Common myeloid progenitor, CD34-positive (primary cell): ENCODE data around the gene SLC16A8.

ENCODE experiments used
- CTCF ChIA-PET: fragments of 350-600 bp; sonication (Branson Sonifier 250); formaldehyde crosslinking; loops from one replicate; lab custom pipeline; 2021; ENCODE audit warnings: antibody characterized with exemption; lab: Charles Lee
- POLR2A ChIA-PET: fragments of 350-600 bp; sonication (Branson Sonifier 250); formaldehyde crosslinking; loops from one replicate; lab custom pipeline; 2021; ENCODE audit warnings: antibody characterized with exemption; lab: Charles Lee
- DNase-seq, 3 donors: peaks; one replicate each; pipeline versions ENCODE4 v3.0.0 to v3.0.0-alpha.2; 2013
- H3K27ac ChIP-seq, 2 experiments: 1 replicate in 1 of 2; 2 replicates in 1 of 2; pipeline ENCODE4 v1.7.0; 2013; ENCODE audit warnings: inconsistent platforms in 2 of 2, low read length in 2 of 2, mild to moderate bottlenecking in 2 of 2, low read depth in 1 of 2, moderate library complexity in 1 of 2; ENCODE audit not compliant: severe bottlenecking in 2 of 2, insufficient read depth in 1 of 2, poor library complexity in 1 of 2
- H3K27me3 ChIP-seq, 5 experiments: replicated peaks in 2 of 5; 1 replicate in 3 of 5; 2 replicates in 2 of 5; pipeline versions ENCODE4 v1.6.1 to v1.7.0; 2013; ENCODE audit warnings: low read length in 4 of 5, mild to moderate bottlenecking in 2 of 5, moderate library complexity in 2 of 5, inconsistent platforms in 1 of 5; ENCODE audit not compliant: insufficient read depth in 5 of 5, control insufficient read depth in 4 of 5
- H3K36me3 ChIP-seq, 4 experiments: 1 replicate in 2 of 4; 2 replicates in 2 of 4; pipeline versions ENCODE4 v1.6.1 to v1.7.0; 2013; ENCODE audit warnings: low read length in 3 of 4, control low read depth in 1 of 4, mild to moderate bottlenecking in 1 of 4; ENCODE audit not compliant: control insufficient read depth in 4 of 4, insufficient read depth in 4 of 4
- H3K4me1 ChIP-seq, 4 experiments: 1 replicate in 3 of 4; 2 replicates in 1 of 4; pipeline versions ENCODE4 v1.6.1 to v1.7.1; 2013; ENCODE audit warnings: low read length in 3 of 4, mild to moderate bottlenecking in 3 of 4, control low read depth in 1 of 4, inconsistent platforms in 1 of 4, moderate library complexity in 1 of 4; ENCODE audit not compliant: control insufficient read depth in 4 of 4, insufficient read depth in 4 of 4; ENCODE audit errors: control extremely low read depth in 1 of 4
- H3K4me3 ChIP-seq, 7 experiments: 1 replicate in 4 of 7; 2 replicates in 3 of 7; pipeline versions ENCODE4 v1.5.1 to v1.7.0; 2013; ENCODE audit warnings: mild to moderate bottlenecking in 7 of 7, low read length in 6 of 7, moderate library complexity in 6 of 7, inconsistent platforms in 2 of 7, low read depth in 2 of 7, control low read depth in 1 of 7; ENCODE audit not compliant: insufficient read depth in 4 of 7, control insufficient read depth in 1 of 7; ENCODE audit errors: extremely low read depth in 1 of 7
- H3K9me3 ChIP-seq, 5 experiments: 1 replicate in 4 of 5; 2 replicates in 1 of 5; pipeline versions ENCODE4 v1.6.1 to v1.7.1; 2013; ENCODE audit warnings: low read length in 4 of 5, mild to moderate bottlenecking in 2 of 5, inconsistent platforms in 1 of 5, low read depth in 1 of 5, moderate library complexity in 1 of 5; ENCODE audit not compliant: control insufficient read depth in 4 of 5, insufficient read depth in 2 of 5; ENCODE audit errors: control extremely low read depth in 1 of 5
- WGBS: methylation state at CpG from one replicate; pipeline ENCODE4 v1.1.5; 2013; ENCODE audit not compliant: insufficient coverage; 5-methylcytosine and 5-hydroxymethylcytosine counted together

Gene SLC16A8

DNA sequence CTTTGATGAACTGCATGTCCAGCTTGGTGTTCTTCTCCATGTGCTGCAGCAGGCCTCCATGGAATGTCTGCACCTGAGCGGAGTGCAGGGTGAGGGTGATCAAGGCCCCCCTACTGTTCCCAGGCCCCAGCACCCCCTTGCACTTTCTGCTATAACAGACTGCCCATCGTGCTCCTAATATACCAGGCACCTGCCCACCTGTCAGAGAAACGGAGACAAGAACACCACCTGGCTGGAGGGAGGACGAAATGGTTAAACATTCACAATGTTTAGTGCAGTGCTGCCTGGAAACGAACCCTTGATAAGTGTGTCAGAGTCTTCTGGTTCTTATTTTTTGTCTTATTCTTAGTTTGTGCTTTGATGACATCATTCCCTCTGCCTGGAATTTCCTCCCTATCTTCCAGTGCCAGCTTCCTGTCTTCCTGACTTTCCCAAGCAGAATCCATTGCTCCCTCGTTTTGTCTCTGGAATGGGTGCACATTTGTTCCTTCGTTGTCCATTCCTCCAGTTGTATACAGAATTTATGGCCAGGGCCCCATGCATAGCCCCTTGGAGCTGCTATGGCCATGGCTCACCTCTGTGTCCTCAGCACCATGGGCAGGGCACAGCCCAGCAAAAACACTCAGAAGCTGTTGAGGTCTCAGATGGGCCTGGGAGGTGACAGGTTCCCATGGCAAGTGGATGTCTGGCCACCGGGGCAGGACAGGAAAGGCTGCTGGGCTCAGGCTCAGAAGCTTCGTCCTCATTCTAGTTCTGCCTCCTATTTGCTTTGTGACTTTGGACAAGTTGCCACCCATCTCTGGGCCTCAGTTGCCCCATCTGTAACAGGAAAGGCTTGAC lies 14.6 kb upstream of the SLC16A8 start:
- WGBS: 95% methylated on average over 9 of the region's 9 CpGs
- POLR2A ChIA-PET: no interaction called here
- Histone ChIP-seq H3K9me3 (no peaks in the 10 kb centered on the region), H3K4me1 (no peaks in the 10 kb centered on the region), H3K36me3 (no peaks in the 10 kb centered on the region), H3K4me3 (no peak overlapping the region), H3K27me3 (no peaks in the 10 kb centered on the region), H3K27ac (no peak overlapping the region)
- no peak for DNase-seq
- CTCF ChIA-PET: interaction anchor here (0.9 to 2.0 kb wide), 5 partner anchors 29 to 47 kb away, joined by 3 to 8 read pairs (median 3); no protein-coding TSS in a partner anchor

- no peaks in the 10 kb centered on the region for H3K36me3 ChIP-seq
- no peak overlapping the region for H3K4me3 ChIP-seq
- H3K27me3 ChIP-seq: no peaks in the 10 kb centered on the region
- WGBS: 95% methylated on average over 23 of the region's 32 CpGs
- POLR2A ChIA-PET: interaction anchor here (0.7 kb wide), 1 partner anchor 15 kb away, joined by 3 read pairs; no protein-coding TSS in a partner anchor
- no peak for DNase-seq
- no peaks in the 10 kb centered on the region for H3K4me1 ChIP-seq
- CTCF ChIA-PET: interaction anchor here (0.8 to 1.6 kb wide), 4 partner anchors 28 to 131 kb away, joined by 3 to 5 read pairs (median 3); no protein-coding TSS in a partner anchor
- no peaks in the 10 kb centered on the region for H3K9me3 ChIP-seq
- H3K27ac ChIP-seq: no peak overlapping the region
Observed at GRCh38 chr22:38097557-38098409, 13.8 kb upstream of the SLC16A8 start.

DNA sequence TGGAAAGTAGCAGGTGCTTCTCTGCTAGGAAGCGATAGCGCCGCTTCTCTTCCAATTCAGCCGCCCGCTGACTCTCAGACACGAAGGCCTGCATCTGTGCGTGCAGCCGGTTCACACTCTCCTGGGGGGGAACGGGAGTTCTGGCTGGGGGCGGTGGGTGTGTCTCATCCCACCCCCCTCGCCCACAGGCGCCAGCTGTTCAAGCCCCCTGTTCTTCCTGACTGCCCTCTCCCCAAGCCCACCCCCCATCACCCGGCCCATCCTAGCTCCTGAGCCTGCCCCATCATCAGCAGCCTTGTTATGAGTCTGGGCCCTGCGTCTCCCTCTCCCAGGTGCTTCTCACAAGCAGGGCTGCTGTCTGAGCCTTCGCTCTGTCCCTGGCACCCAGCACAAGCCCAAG lies 13.1 kb upstream of the SLC16A8 start:
- no peaks in the 10 kb centered on the region for H3K36me3 ChIP-seq
- ChIA-PET POLR2A (interaction anchor here (0.7 kb wide), 1 partner anchor 14 kb away, joined by 3 read pairs; no protein-coding TSS in a partner anchor), CTCF (interaction anchor here (1.3 kb wide), 1 partner anchor 38 kb away, joined by 3 read pairs; no protein-coding TSS in a partner anchor)
- H3K27ac ChIP-seq: no peak overlapping the region
- WGBS: 99% methylated on average over 9 of the region's 15 CpGs
- H3K27me3 ChIP-seq: no peaks in the 10 kb centered on the region
- no peak overlapping the region for H3K4me3 ChIP-seq
- no peak for DNase-seq
- H3K9me3 ChIP-seq: no peaks in the 10 kb centered on the region
- H3K4me1 ChIP-seq: no peaks in the 10 kb centered on the region

GRCh38 chr22:38089474-38089851 lies 5.5 kb upstream of the SLC16A8 start:
- H3K4me3 ChIP-seq: no peak overlapping the region
- H3K27me3 ChIP-seq: peaks cover 0 to 16% (median 3%) of the 10 kb centered on the region in 5 experiments
- H3K36me3 ChIP-seq: peaks cover 0 to 2% (median 0%) of the 10 kb centered on the region in 4 experiments
- ChIA-PET POLR2A (no interaction called here), CTCF (interaction anchor here (1.5 to 1.8 kb wide), 2 partner anchors 14 to 141 kb away, joined by 5 to 6 read pairs; no protein-coding TSS in a partner anchor)
- no peak for DNase-seq
- H3K4me1 ChIP-seq: peaks cover 0 to 4% (median 2%) of the 10 kb centered on the region in 4 experiments
- no peak overlapping the region for H3K27ac ChIP-seq
- H3K9me3 ChIP-seq: no peaks in the 10 kb centered on the region
- 49% methylated on average over 26 of the region's 34 CpGs for WGBS

DNA sequence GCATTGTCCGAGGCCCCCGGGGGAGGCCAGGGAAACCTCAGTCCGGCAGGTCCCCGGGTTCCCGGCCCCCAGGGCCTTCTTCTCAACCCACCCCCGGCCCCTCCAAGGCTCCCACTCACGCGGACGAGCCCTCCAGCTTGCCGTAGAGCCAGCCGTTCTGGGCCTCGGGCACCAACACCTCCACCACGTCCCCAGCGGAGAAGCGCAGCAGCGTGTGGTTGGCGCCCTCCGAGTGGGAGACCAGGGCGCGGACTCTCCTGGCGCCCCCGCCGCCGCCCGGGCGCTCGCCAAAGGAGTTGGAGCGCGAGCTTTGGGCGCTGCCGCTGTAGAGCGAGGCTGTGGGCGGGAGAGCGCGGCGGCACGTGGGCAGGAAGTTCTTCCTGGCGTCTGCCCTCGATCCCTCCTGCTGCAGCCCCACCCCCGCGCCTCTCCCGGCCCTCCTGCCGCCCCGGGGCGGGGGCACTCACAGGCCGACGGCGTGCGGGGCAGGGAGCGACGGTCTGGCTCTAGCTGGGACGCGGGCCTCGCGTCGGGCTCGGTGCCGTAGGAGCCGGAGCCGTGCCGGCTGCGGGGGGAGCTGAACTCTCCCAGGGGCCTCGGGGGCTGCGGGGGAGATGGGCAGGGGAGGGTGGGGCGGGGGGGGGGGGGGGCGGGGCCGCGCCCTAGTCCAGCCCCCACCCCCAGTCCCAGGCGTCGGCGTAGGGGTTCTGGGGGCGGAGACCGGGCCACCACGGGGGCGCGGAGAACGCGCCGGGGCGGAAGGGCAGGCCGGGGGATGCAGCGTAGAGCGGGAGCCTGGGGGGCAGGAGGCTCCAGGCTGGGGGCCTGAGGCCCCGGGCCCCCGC lies 4.9 kb upstream of the SLC16A8 start:
- H3K36me3 ChIP-seq: peaks cover 0 to 2% (median 0%) of the 10 kb centered on the region in 4 experiments
- POLR2A ChIA-PET: no interaction called here
- 44% methylated on average over 41 of the region's 85 CpGs for WGBS
- H3K4me3 ChIP-seq: no peak overlapping the region
- H3K27me3 ChIP-seq: peaks cover 0 to 20% (median 3%) of the 10 kb centered on the region in 5 experiments
- peaks cover 0 to 4% (median 2%) of the 10 kb centered on the region in 4 experiments for H3K4me1 ChIP-seq
- H3K9me3 ChIP-seq: no peaks in the 10 kb centered on the region
- peak in 2 of 3 donors; percentile 24 to 28 for DNase-seq
- H3K27ac ChIP-seq: no peak overlapping the region
- CTCF ChIA-PET: interaction anchor here (1.8 kb wide), 1 partner anchor 15 kb away, joined by 6 read pairs; no protein-coding TSS in a partner anchor

GRCh38 chr22:38087855-38088254 lies 3.9 kb upstream of the SLC16A8 start:
- POLR2A ChIA-PET: no interaction called here
- no peak for DNase-seq
- CTCF ChIA-PET: no interaction called here
- Histone ChIP-seq H3K4me3 (no peak overlapping the region), H3K27ac (no peak overlapping the region), H3K36me3 (peaks cover 0 to 2% (median 0%) of the 10 kb centered on the region in 4 experiments), H3K27me3 (peaks cover 0 to 30% (median 11%) of the 10 kb centered on the region in 5 experiments), H3K9me3 (no peaks in the 10 kb centered on the region), H3K4me1 (peaks cover 0 to 6% (median 3%) of the 10 kb centered on the region in 4 experiments)
- WGBS: 99% methylated on average over 7 of the region's 12 CpGs
